ENCODE data around the gene MECR.

MECR gene

DNA sequence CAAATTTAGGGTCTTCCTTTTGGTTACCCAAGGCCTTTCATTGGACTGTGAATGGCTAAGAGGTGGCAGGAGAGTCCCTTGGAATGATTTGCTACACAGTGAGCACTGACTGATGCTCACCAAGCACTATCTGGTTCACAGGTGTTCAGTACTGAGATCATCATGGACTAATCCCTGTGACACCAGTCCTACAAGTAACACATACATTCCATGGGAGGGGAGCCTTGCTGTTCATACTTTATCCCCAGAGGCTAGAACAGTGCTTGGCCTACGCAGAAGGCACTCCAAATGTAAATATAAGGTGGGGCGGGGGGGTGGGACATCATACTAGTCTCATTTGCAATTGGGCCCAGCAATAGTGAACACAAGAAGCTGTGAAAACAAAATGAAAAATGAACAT, 86.6 kb downstream of the MECR start:
- no peak overlapping the region for H3K9ac ChIP-seq (ENCODE audit: low read length)
- no peak overlapping the region for H3K27ac ChIP-seq (ENCODE audit: low read depth, low read length)
- H3K36me3 ChIP-seq (ENCODE audit: control insufficient read depth, insufficient read depth, low read length): peaks cover 14% of the 10 kb centered on the region
- H3K27me3 ChIP-seq (ENCODE audit: control insufficient read depth, insufficient read depth, low read length): no peaks in the 10 kb centered on the region
- no peaks in the 10 kb centered on the region for H3K4me1 ChIP-seq (ENCODE audit: control insufficient read depth, insufficient read depth, low read length)
- no peak overlapping the region for H3K4me3 ChIP-seq (ENCODE audit: low read length)

DNA sequence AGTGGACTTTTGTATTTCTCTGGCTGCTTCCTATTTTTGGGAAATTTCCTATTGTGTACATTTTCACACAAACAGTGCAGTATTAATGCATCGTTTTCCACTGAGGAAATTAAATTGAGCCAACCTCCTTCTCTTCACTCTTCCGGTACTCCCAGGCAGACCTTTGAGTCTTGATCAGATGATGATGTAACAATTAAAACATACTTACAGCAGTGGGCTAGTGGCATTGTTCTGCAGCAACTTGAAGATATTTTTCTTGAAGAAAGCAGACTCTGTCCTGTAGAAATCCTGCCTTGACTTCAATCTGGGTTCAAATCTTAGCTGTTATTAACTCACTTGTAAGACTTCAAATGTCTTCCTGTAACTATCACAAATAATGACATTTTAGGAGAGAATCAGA, 88.0 kb downstream of the MECR start:
- no peaks in the 10 kb centered on the region for H3K4me1 ChIP-seq (ENCODE audit: control insufficient read depth, insufficient read depth, low read length)
- H3K9ac ChIP-seq (ENCODE audit: low read length): no peak overlapping the region
- no peak overlapping the region for H3K4me3 ChIP-seq (ENCODE audit: low read length)
- peaks cover 3% of the 10 kb centered on the region for H3K36me3 ChIP-seq (ENCODE audit: control insufficient read depth, insufficient read depth, low read length)
- no peak overlapping the region for H3K27ac ChIP-seq (ENCODE audit: low read depth, low read length)
- H3K27me3 ChIP-seq (ENCODE audit: control insufficient read depth, insufficient read depth, low read length): no peaks in the 10 kb centered on the region

All from rectal smooth muscle tissue (tissue), 1 donor.